Spleen (tissue), 11 donors: Measurements from ENCODE around the gene ALKBH3. TPM values are rescaled to one million over a fixed set of nuclear protein-coding genes. Genes with fewer than 3 reads are reported as not detected.

Source experiments
- DNase-seq: peaks from one replicate; pipeline ENCODE4 v3.0.0-alpha.2; 2020
- H3K27ac ChIP-seq, 8 donors: fragments of 200-600 bp; sonication (generic) in 7 of 8; 1 replicate in 4 of 8; 2 replicates in 4 of 8; pipeline versions ENCODE4 v1.5.0 to v1.8.0; 2016 to 2021; ENCODE audit warnings: inconsistent platforms in 4 of 8, mild to moderate bottlenecking in 4 of 8, moderate library complexity in 1 of 8
- H3K27me3 ChIP-seq, 7 donors: fragments of 200-600 bp; sonication (generic) in 6 of 7; replicated peaks in 1 of 7; 1 replicate in 4 of 7; 2 replicates in 3 of 7; pipeline versions ENCODE4 v1.5.0 to v1.8.0; 2016 to 2021; ENCODE audit warnings: inconsistent platforms in 3 of 7, mild to moderate bottlenecking in 1 of 7
- H3K36me3 ChIP-seq, 6 donors: fragments of 200-600 bp; sonication (generic) in 5 of 6; 1 replicate in 4 of 6; 2 replicates in 2 of 6; pipeline versions ENCODE4 v1.5.0 to v1.8.0; 2016 to 2021; ENCODE audit warnings: inconsistent platforms in 2 of 6
- H3K4me1 ChIP-seq, 6 donors: fragments of 200-600 bp; sonication (generic) in 5 of 6; 1 replicate in 3 of 6; 2 replicates in 3 of 6; pipeline versions ENCODE4 v1.5.0 to v1.8.0; 2016 to 2021; ENCODE audit warnings: inconsistent platforms in 3 of 6
- H3K4me3 ChIP-seq, 8 donors: fragments of 200-600 bp; sonication (generic) in 7 of 8; 1 replicate in 4 of 8; 2 replicates in 4 of 8; pipeline versions ENCODE4 v1.5.0 to v1.8.0; 2016 to 2021; ENCODE audit warnings: inconsistent platforms in 4 of 8, mild to moderate bottlenecking in 4 of 8, moderate library complexity in 2 of 8
- H3K9me3 ChIP-seq, 8 donors: fragments of 200-600 bp; sonication (generic) in 7 of 8; 1 replicate in 4 of 8; 2 replicates in 4 of 8; pipeline versions ENCODE4 v1.5.0 to v1.8.0; 2016 to 2021; ENCODE audit warnings: inconsistent platforms in 4 of 8
- POLR2A ChIP-seq, 3 donors: fragments of 450-650 bp; IDR thresholded peaks; one replicate each; pipeline ENCODE4 v1.5.1; 2017; ENCODE audit warnings: antibody characterized with exemption in 3 of 3, mild to moderate bottlenecking in 1 of 3
- POLR2AphosphoS5 ChIP-seq, 3 donors: sonication (generic); formaldehyde crosslinking; IDR thresholded peaks; one replicate each; pipeline ENCODE4 v1.5.1; 2017; ENCODE audit warnings: antibody characterized with exemption in 3 of 3
- WGBS, 5 donors: extraction: QIAGEN DNeasy Blood & Tissue Kit in 3 of 5; methylation state at CpG; one replicate each; pipeline versions ENCODE4 v1.1.5 to v1.1.7; 2013 to 2018; 5-methylcytosine and 5-hydroxymethylcytosine counted together
- intact Hi-C: fragments of 100-400 bp; cut with DNase I; formaldehyde crosslinking; loops from one replicate; pipeline ENCODE4 v1.15.0; 2023; ENCODE audit warnings: low total_unique reads
- polyA plus RNA-seq, 3 donors: library from polyadenylated mRNA; stranded (reverse); fragments of 200-250 nt; gene quantifications; one replicate each; pipeline ENCODE4 v1.2.1, GENCODE V29; 2013
- total RNA-seq, 7 donors: library from RNA; depleted of rRNA in 3 of 7; stranded (reverse); fragments of >200 nt in 3 of 7; fragmentation: NEBNext Ultra II Directional in 4 of 7; extraction: Animal tissue kit (Norgen Biotek cat#: 25700) in 4 of 7; gene quantifications; one replicate each; pipeline versions ENCODE4 v1.1.0 to v1.2.1, GENCODE V29; 2016 to 2021
- TF ChIP-seq, protein P1 (sequence below), 11 experiments: fragments of 200-600 bp in 7 of 11; fragments of 450-650 bp in 4 of 11; sonication (generic) in 4 of 11; IDR thresholded peaks in 8 of 11; conservative IDR thresholded peaks in 3 of 11; 1 replicate in 7 of 11; 2 replicates in 4 of 11; pipeline versions ENCODE4 v1.4.0 to v1.8.0; 2016 to 2021; ENCODE audit warnings: antibody characterized with exemption in 11 of 11, inconsistent platforms in 4 of 11, mild to moderate bottlenecking in 1 of 11
- donor health status: healthy with polysubstance abuse.
- donor health status: DM: no; HTN: no; CAD: no; lungs with moderate emphysema.
- donor health status: DM: no; HTN: no; CAD: no.
- donor health status: Bipolar disorder and iron deficiency.
- donor health status: healthy.
- donor health status: DM: no; HTN: no; CAD: no.
- donor health status: DM: yes; HTN: yes; CAD: no.

Gene ALKBH3
- total and polyA plus RNA-seq, 10 donors, result 21.6 to 42.2 (median 32.6) TPM

DNA sequence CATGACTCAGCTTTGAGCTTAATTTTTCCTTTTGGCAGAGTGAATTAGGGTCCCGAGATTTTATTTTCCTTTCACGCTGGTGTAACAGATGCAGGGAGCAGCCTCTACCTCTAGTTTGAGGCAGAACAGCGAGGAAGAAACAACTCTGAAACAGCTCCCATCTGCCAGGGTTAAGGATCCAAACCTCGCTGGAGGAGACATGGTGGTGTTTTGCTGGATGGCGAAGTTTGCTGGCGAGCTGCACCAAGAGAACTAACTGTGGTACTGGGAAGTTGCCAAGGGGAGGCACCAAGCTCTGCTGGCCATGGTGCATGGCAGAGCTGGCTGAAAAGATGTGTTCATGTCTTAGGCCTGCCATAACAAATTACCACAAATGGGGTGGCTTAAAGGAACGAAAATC, 7.6 kb upstream of the ALKBH3 start:
- Histone ChIP-seq H3K27ac (no peak overlapping the region), H3K9me3 (no peaks in the 10 kb centered on the region), H3K4me3 (no peak overlapping the region), H3K4me1 (peaks cover 0 to 17% (median 11%) of the 10 kb centered on the region in 6 donors), H3K36me3 (no peaks in the 10 kb centered on the region), H3K27me3 (peaks cover 0 to 74% (median 9%) of the 10 kb centered on the region in 7 donors)
- intact Hi-C loops, result no loop called here
- 74 to 87% (median 82%) methylated on average over 7 of the region's 7 CpGs for WGBS, 5 donors
- no peak for DNase-seq
- TF ChIP-seq, protein P1, sequence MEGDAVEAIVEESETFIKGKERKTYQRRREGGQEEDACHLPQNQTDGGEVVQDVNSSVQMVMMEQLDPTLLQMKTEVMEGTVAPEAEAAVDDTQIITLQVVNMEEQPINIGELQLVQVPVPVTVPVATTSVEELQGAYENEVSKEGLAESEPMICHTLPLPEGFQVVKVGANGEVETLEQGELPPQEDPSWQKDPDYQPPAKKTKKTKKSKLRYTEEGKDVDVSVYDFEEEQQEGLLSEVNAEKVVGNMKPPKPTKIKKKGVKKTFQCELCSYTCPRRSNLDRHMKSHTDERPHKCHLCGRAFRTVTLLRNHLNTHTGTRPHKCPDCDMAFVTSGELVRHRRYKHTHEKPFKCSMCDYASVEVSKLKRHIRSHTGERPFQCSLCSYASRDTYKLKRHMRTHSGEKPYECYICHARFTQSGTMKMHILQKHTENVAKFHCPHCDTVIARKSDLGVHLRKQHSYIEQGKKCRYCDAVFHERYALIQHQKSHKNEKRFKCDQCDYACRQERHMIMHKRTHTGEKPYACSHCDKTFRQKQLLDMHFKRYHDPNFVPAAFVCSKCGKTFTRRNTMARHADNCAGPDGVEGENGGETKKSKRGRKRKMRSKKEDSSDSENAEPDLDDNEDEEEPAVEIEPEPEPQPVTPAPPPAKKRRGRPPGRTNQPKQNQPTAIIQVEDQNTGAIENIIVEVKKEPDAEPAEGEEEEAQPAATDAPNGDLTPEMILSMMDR (IDR thresholded peaks at IDR 0.05 in 8 of 11, conservative IDR thresholded peaks at IDR 0.05 in 3 of 11), result no peak
- TF ChIP-seq POLR2AphosphoS5 (IDR thresholded peaks at IDR 0.05), result no peak
- TF ChIP-seq POLR2A (IDR thresholded peaks at IDR 0.05), result no peak

DNA sequence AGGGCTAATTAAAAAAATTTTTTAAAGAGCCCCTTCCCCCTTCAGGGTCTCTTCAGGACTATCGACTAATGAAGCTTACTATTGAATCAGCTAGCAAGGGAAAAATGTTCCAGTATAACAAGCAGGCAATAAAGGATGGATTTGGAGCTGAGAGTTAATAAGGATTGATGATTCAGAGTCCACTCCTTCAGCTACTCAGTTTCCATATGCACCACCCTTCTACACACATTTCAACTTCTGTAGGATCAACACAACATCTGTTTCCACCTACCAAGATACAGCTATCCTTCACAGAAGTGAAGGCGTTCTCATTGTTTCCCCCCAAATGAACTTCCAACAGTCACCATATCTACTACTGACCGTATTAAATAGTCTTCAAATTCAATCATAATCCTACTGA, 6.6 kb upstream of the ALKBH3 start:
- WGBS, 5 donors, result 74 to 84% (median 78%) methylated on average over 3 of the region's 3 CpGs

DNA sequence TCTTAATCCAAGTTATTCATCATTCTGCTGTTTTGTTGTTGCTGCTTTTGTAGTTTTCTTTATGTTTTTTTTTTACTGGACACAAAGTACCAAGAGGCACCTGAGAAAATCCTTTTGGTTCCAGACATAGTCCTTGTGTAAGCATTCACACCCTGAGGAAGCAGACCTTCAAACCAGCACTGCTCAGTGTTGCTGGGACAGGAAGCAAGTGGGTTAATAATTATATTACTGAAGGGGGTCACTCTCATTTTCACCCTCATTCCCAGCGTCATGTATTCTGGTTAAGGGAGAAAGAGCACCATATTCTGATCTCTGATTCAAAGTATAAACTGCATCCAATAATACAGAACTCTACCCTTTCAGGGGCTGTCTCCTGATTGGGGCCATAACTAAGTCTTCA, 5.9 kb upstream of the ALKBH3 start:
- Histone ChIP-seq H3K27me3 (peaks cover 0 to 84% (median 9%) of the 10 kb centered on the region in 7 donors), H3K4me3 (no peak overlapping the region), H3K27ac (no peak overlapping the region), H3K4me1 (peaks cover 0 to under 1% (median 0%) of the 10 kb centered on the region in 6 donors), H3K9me3 (no peaks in the 10 kb centered on the region), H3K36me3 (no peaks in the 10 kb centered on the region)
- intact Hi-C loops, result no loop called here
- WGBS, 5 donors, result 21 to 36% (median 26%) methylated on average over 1 of the region's 1 CpG
- TF ChIP-seq POLR2AphosphoS5 (IDR thresholded peaks at IDR 0.05) (no peak), POLR2A (IDR thresholded peaks at IDR 0.05) (no peak)
- TF ChIP-seq, protein P1 (IDR thresholded peaks at IDR 0.05 in 8 of 11, conservative IDR thresholded peaks at IDR 0.05 in 3 of 11), result no peak
- no peak for DNase-seq

More for the DNA sequence above, 6.6 kb upstream of the ALKBH3 start:
- Histone ChIP-seq H3K27me3 (peaks cover 0 to 85% (median 9%) of the 10 kb centered on the region in 7 donors), H3K4me3 (no peak overlapping the region), H3K4me1 (peaks cover 0 to 7% (median 5%) of the 10 kb centered on the region in 6 donors), H3K27ac (no peak overlapping the region), H3K36me3 (no peaks in the 10 kb centered on the region), H3K9me3 (no peaks in the 10 kb centered on the region)
- DNase-seq, result no peak
- intact Hi-C loops, result no loop called here
- TF ChIP-seq POLR2A (IDR thresholded peaks at IDR 0.05) (no peak), POLR2AphosphoS5 (IDR thresholded peaks at IDR 0.05) (no peak)
- TF ChIP-seq, protein P1 (IDR thresholded peaks at IDR 0.05 in 8 of 11, conservative IDR thresholded peaks at IDR 0.05 in 3 of 11), result no peak

DNA sequence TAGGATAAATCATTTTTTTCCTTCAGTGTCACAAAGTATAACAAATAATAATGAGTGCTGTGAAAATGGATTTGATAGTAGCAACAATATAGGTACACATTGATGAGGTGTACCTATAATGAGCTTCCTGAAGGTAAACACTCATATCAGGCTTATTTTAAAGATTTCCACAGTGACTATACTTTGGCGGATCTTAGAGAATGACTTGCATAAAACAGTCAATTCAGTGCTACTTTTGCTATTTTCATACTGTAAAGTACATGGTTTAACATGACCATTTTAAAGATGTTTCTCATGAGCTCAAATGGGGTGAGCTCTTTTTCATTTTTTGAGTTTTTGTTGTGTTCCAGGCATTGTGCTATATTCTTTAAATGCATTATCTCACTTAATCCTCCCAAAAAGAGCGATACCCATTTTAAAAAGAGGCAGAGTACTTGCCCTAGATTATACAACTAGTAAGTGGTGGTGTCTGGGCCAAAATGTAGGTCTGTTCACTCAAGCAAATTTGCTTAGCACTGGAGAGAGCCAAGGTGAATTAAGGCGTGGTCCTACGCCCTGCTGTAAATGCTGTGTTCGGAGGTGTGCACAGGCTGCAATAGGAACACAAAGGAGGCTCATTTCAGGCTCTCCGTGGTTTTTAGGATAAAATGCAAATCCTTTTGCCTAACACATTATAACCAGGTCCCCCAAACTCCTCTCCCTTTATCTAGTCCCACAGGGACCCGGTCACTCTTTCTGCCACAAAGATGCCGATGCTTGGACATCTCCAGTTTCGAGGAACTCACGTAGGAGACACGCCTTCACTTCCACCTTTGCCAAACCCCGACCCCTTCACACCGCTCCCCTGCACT, 617 bp upstream of the ALKBH3 start:
- 50 to 54% (median 53%) methylated on average over 13 of the region's 13 CpGs for WGBS, 5 donors
- Histone ChIP-seq H3K4me1 (peaks cover 10 to 32% (median 20%) of the 10 kb centered on the region in 6 donors), H3K27me3 (peaks cover 0 to 42% (median 9%) of the 10 kb centered on the region in 7 donors), H3K27ac (peak overlapping the region in 7 of 8 donors; percentile 6 to 83 (median 75)), H3K4me3 (peak overlapping the region; percentile 74 to 95 (median 80)), H3K36me3 (peaks cover 0 to 27% (median 23%) of the 10 kb centered on the region in 6 donors), H3K9me3 (no peaks in the 10 kb centered on the region)
- no peak for DNase-seq
- TF ChIP-seq, protein P1 (IDR thresholded peaks at IDR 0.05 in 8 of 11, conservative IDR thresholded peaks at IDR 0.05 in 3 of 11), result no peak
- TF ChIP-seq POLR2A (IDR thresholded peaks at IDR 0.05), result no peak
- no peak for TF ChIP-seq POLR2AphosphoS5 (IDR thresholded peaks at IDR 0.05)
- intact Hi-C loops, result no loop called here
